ENCODE measurements around the gene LOXHD1. TPM values are rescaled to one million over a fixed set of nuclear protein-coding genes. Genes with fewer than 3 reads are reported as not detected.

Gene LOXHD1
- total RNA-seq, 1 experiment from 2014 or later, result not detected

DNA sequence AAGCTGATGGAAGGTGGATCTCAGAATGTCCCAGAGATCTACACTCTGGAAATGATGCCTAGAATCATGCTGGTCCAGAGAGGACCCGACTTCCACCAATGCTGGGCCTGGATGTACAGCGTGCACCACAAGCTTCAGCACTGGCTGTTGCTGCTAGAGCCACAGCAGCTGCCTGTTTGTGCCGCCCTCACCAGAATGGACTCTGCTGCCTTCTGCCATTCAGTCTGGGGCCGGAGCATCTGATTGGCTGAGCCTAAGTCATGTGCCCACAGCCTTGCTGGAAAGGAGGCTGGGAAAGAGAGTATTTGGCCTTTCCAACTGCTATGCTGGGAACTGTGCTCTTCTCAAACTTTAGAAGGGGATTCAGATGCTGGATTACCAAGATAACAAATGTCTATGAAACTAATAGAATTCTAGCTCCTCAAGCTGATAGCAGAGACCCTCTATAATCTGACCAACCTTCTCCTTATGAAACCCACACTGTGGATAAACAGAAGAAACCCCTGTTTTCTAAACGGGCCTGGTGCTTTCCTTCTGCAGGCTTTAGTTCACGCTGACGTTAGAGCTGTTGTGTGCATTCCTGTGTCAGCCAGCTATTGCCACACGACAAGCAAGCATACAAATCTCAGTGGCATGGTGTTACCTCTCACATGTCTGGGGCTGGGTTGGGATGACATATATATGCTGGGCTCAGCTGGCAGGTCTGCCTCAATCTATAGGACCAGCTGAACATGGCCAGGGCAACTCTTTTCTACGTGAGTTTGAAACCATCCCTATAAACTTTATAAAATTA is 4.1 kb upstream of the LOXHD1 start:
- BruUV-seq (replicated peaks), result no TSS peak
- Histone ChIP-seq H3K27me3 (ENCODE audit: insufficient read depth, low read depth) (peaks cover 52% of the 10 kb centered on the region), H3F3A (ENCODE audit: insufficient read depth, low read depth) (no peaks in the 10 kb centered on the region), H3K4me3 (no peak overlapping the region), H4K20me1 (ENCODE audit: insufficient read depth) (no peaks in the 10 kb centered on the region), H3K36me3 (ENCODE audit: low read depth) (no peaks in the 10 kb centered on the region), H3K9me2 (ENCODE audit: insufficient read depth) (no peaks in the 10 kb centered on the region), H3K4me2 (no peak overlapping the region), H2AFZ (no peak overlapping the region), H3K27ac (no peak overlapping the region), H3K4me1 (replicated peaks; ENCODE audit: insufficient read depth) (no peaks in the 10 kb centered on the region), H3K9me3 (ENCODE audit: insufficient read depth, low read depth) (no peaks in the 10 kb centered on the region), H3K79me2 (ENCODE audit: low read depth) (no peaks in the 10 kb centered on the region)
- ChIA-PET CTCF (no interaction called here), POLR2A (ENCODE audit: unreplicated experiment) (no interaction called here)
- intact Hi-C loops (cut with micrococcal nuclease; ENCODE audit: unreplicated experiment), result no loop called here
- DNase-seq, result no peak
- TF ChIP-seq EZH2 (IDR thresholded peaks at IDR 0.05; ENCODE audit: low read depth) (no peak), CTCF (conservative IDR thresholded peaks at IDR 0.05) (no peak)

DNA sequence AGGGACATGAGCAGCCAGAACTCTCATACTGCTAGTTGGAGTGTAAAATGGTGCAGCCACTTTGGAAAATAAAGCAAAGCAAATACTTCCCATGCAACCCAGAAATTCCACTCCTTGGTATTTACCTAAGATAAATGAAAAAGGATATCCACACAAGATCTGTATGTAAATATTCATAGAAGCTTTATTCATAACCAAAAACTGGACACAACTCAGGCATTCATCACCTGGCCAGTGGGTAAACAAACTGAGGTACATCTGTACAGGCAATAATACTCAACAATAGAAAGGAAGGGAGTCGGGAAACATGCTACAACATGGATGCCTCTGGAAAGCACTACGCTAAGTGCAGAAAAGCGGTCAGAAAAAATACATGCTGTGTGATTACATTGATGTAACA is 2.5 kb upstream of the LOXHD1 start:
- Histone ChIP-seq H3K36me3 (ENCODE audit: low read depth) (no peaks in the 10 kb centered on the region), H3K27me3 (ENCODE audit: insufficient read depth, low read depth) (peaks cover 39% of the 10 kb centered on the region), H3K79me2 (ENCODE audit: low read depth) (no peaks in the 10 kb centered on the region), H3K4me2 (no peak overlapping the region), H3K9me2 (ENCODE audit: insufficient read depth) (no peaks in the 10 kb centered on the region), H2AFZ (no peak overlapping the region), H3K27ac (no peak overlapping the region), H3K4me3 (no peak overlapping the region), H3F3A (ENCODE audit: insufficient read depth, low read depth) (no peaks in the 10 kb centered on the region), H3K9me3 (ENCODE audit: insufficient read depth, low read depth) (no peaks in the 10 kb centered on the region), H3K4me1 (replicated peaks; ENCODE audit: insufficient read depth) (no peaks in the 10 kb centered on the region), H4K20me1 (ENCODE audit: insufficient read depth) (no peaks in the 10 kb centered on the region)
- ChIA-PET CTCF (no interaction called here), POLR2A (ENCODE audit: unreplicated experiment) (no interaction called here)
- no TSS peak for BruUV-seq (replicated peaks)
- DNase-seq, result no peak
- no peak for TF ChIP-seq CTCF (conservative IDR thresholded peaks at IDR 0.05)
- no peak for TF ChIP-seq EZH2 (IDR thresholded peaks at IDR 0.05; ENCODE audit: low read depth)
- intact Hi-C loops (cut with micrococcal nuclease; ENCODE audit: unreplicated experiment), result loop anchor here (2.0 to 10.0 kb wide), 2 partner anchors 685 to 745 kb away; no protein-coding TSS in a partner anchor

DNA sequence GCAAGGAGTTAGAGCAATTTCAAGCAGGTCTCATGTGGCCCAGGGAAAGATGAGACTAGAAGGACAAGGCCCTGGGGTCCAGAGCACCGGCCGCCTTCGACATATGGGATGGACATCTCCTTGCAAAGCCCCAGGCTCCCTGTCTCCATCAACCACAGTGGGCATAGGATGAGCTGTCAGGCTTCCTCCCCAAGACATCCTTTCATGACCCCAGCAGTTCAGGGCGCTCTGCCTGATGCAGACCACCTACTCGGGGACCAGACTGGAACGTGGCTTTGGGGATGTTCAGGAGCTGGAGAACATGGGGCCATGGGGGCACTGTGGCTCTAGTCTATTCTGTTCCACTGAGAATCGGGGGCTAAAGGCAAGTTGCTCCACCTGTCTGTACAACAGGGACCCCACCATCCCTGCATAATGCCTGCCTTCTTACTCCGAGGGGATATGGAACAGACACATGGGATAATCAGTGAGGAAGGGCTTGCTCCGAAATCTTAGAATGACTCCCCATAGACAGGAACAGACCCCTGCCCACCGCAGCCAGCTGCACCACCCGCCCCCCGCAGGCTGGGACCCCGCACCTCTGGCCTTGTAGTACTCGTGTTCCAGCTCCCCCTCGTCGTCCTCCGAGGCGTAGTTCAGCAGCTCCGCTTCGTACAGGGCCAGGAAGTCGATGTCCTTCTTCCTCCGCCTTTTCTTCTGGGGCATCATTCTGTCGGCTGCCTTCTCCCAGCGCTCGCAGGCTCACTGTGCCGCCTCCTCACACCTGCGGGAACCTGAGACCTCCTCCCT is 500 bp downstream of the LOXHD1 start:
- H3K4me3 ChIP-seq, result no peak overlapping the region
- H3K27ac ChIP-seq, result no peak overlapping the region
- no TSS peak for BruUV-seq (replicated peaks)
- H3K9me3 ChIP-seq (ENCODE audit: insufficient read depth, low read depth), result no peaks in the 10 kb centered on the region
- intact Hi-C loops (cut with micrococcal nuclease; ENCODE audit: unreplicated experiment), result loop anchor here (10.0 kb wide), 1 partner anchor 742 kb away; no protein-coding TSS in a partner anchor
- H2AFZ ChIP-seq, result no peak overlapping the region
- no peak for TF ChIP-seq EZH2 (IDR thresholded peaks at IDR 0.05; ENCODE audit: low read depth)
- no peak for TF ChIP-seq CTCF (conservative IDR thresholded peaks at IDR 0.05)
- DNase-seq, result no peak
- no peaks in the 10 kb centered on the region for H3K4me1 ChIP-seq (replicated peaks; ENCODE audit: insufficient read depth)
- no peaks in the 10 kb centered on the region for H3K9me2 ChIP-seq (ENCODE audit: insufficient read depth)
- ChIA-PET CTCF (no interaction called here), POLR2A (ENCODE audit: unreplicated experiment) (no interaction called here)
- no peaks in the 10 kb centered on the region for H4K20me1 ChIP-seq (ENCODE audit: insufficient read depth)
- H3K4me2 ChIP-seq, result no peak overlapping the region
- H3K79me2 ChIP-seq (ENCODE audit: low read depth), result no peaks in the 10 kb centered on the region
- no peaks in the 10 kb centered on the region for H3F3A ChIP-seq (ENCODE audit: insufficient read depth, low read depth)
- no peaks in the 10 kb centered on the region for H3K36me3 ChIP-seq (ENCODE audit: low read depth)
- H3K27me3 ChIP-seq (ENCODE audit: insufficient read depth, low read depth), result peaks cover 25% of the 10 kb centered on the region
